IMR-90 (cell line): Measurements from ENCODE around the gene GADL1. TPM values are rescaled to one million over a fixed set of nuclear protein-coding genes. Genes with fewer than 3 reads are reported as not detected.

Source experiments
- ATAC-seq: fragments of 200-7000 bp; cut with Tn5 transposase; 2 replicates; pipeline ENCODE4 v1.9.1; 2020; ENCODE audit warnings: low read depth, mild to moderate bottlenecking, moderate library complexity
- BruUV-seq: library from RNA; stranded (reverse); fragments of 400-500 nt; replicated peaks from 2 replicates; lab custom pipeline; 2021; lab: Mats Ljungman, UMichigan
- CTCF ChIA-PET: fragments of 300-600 bp; formaldehyde crosslinking; extraction: SDS; loops from one replicate; lab custom pipeline; 2021; ENCODE audit warnings: antibody characterized with exemption; lab: Yijun Ruan, JAX
- POLR2A ChIA-PET: fragments of 300-600 bp; sonication (Branson Sonifier 250); formaldehyde crosslinking; loops from one replicate; lab custom pipeline; 2022; ENCODE audit warnings: antibody characterized with exemption; ENCODE audit not compliant: unreplicated experiment; lab: Charles Lee
- DNase-seq: peaks from one replicate; pipeline ENCODE4 v3.0.0; 2013
- H2AFZ ChIP-seq: replicated peaks from 2 replicates; pipeline ENCODE3; 2013; ENCODE audit warnings: low read length, mild to moderate bottlenecking; ENCODE audit not compliant: poor library complexity
- H2AK5ac ChIP-seq: 2 replicates; pipeline ENCODE4 v1.6.1; 2013; ENCODE audit warnings: low read depth, low read length, inconsistent platforms
- H2AK9ac ChIP-seq: replicated peaks from 2 replicates; pipeline ENCODE3; 2013; ENCODE audit warnings: mild to moderate bottlenecking, low read depth, low read length, moderate library complexity; ENCODE audit not compliant: poor library complexity
- H2BK120ac ChIP-seq: 2 replicates; pipeline ENCODE4 v1.6.1; 2013; ENCODE audit warnings: low read depth, low read length, inconsistent platforms
- H2BK15ac ChIP-seq: 3 replicates; pipeline ENCODE4 v1.6.1; 2013; ENCODE audit warnings: low read depth, low read length, inconsistent platforms
- H2BK20ac ChIP-seq: 2 replicates; pipeline ENCODE4 v1.6.1; 2013; ENCODE audit warnings: low read depth, mild to moderate bottlenecking, inconsistent platforms, low read length, moderate library complexity
- H2BK5ac ChIP-seq: 2 replicates; pipeline ENCODE4 v1.6.1; 2013; ENCODE audit warnings: mild to moderate bottlenecking, low read depth, low read length, inconsistent platforms; ENCODE audit not compliant: poor library complexity, severe bottlenecking
- H3K14ac ChIP-seq: replicated peaks from 2 replicates; pipeline ENCODE4 v1.6.1; 2013; ENCODE audit warnings: low read depth, low read length, inconsistent platforms
- H3K18ac ChIP-seq: 2 replicates; pipeline ENCODE4 v1.6.1; 2013; ENCODE audit warnings: low read depth, low read length, control low read depth
- H3K23ac ChIP-seq: 2 replicates; pipeline ENCODE4 v1.6.1; 2013; ENCODE audit warnings: low read depth, low read length, inconsistent platforms
- H3K27ac ChIP-seq: 2 replicates; pipeline ENCODE4 v1.5.1; 2013; ENCODE audit warnings: mild to moderate bottlenecking, control low read depth, low read length; ENCODE audit not compliant: insufficient read depth
- H3K27me3 ChIP-seq: 2 replicates; pipeline ENCODE4 v1.6.1; 2013; ENCODE audit warnings: low read length; ENCODE audit not compliant: control insufficient read depth, insufficient read depth
- H3K36me3 ChIP-seq: 2 replicates; pipeline ENCODE4 v1.6.1; 2013; ENCODE audit warnings: low read length, mixed read lengths; ENCODE audit not compliant: control insufficient read depth, insufficient read depth
- H3K4ac ChIP-seq: 2 replicates; pipeline ENCODE4 v1.6.1; 2013; ENCODE audit warnings: low read depth, low read length, inconsistent platforms
- H3K4me1 ChIP-seq: 2 replicates; pipeline ENCODE4 v1.6.1; 2013; ENCODE audit warnings: low read length, mixed read lengths; ENCODE audit not compliant: control insufficient read depth, insufficient read depth
- H3K4me2 ChIP-seq: 2 replicates; pipeline ENCODE4 v1.6.1; 2013; ENCODE audit warnings: low read depth, mild to moderate bottlenecking, control low read depth, low read length, moderate library complexity
- H3K4me3 ChIP-seq: 2 replicates; pipeline ENCODE4 v1.5.1; 2013; ENCODE audit warnings: low read depth, mild to moderate bottlenecking, control low read depth, low read length, moderate library complexity; ENCODE audit not compliant: insufficient read depth
- H3K56ac ChIP-seq: 2 replicates; pipeline ENCODE4 v1.6.1; 2013; ENCODE audit warnings: low read length, inconsistent platforms; ENCODE audit not compliant: insufficient read depth; ENCODE audit errors: extremely low read depth
- H3K79me1 ChIP-seq, 2 experiments: 2 replicates each; pipeline ENCODE4 v1.6.1; 2013; ENCODE audit warnings: low read length in 2 of 2, inconsistent platforms in 1 of 2, low read depth in 1 of 2
- H3K9ac ChIP-seq: 2 replicates; pipeline ENCODE4 v1.6.1; 2013; ENCODE audit warnings: low read depth, low read length, control low read depth
- H3K9me1 ChIP-seq: 2 replicates; pipeline ENCODE4 v1.6.1; 2013; ENCODE audit warnings: low read length, inconsistent platforms; ENCODE audit not compliant: insufficient read depth
- H3K9me3 ChIP-seq: 2 replicates; pipeline ENCODE4 v1.6.1; 2013; ENCODE audit warnings: low read length; ENCODE audit not compliant: control insufficient read depth, insufficient read depth
- H4K20me1 ChIP-seq: 2 replicates; pipeline ENCODE4 v1.6.1; 2013; ENCODE audit warnings: low read length, inconsistent platforms; ENCODE audit not compliant: insufficient read depth
- H4K5ac ChIP-seq: 2 replicates; pipeline ENCODE4 v1.6.1; 2013; ENCODE audit warnings: mild to moderate bottlenecking, low read depth, low read length, control low read depth
- H4K8ac ChIP-seq, 2 experiments: 2 replicates each; pipeline ENCODE4 v1.6.1; 2013; ENCODE audit warnings: low read depth in 2 of 2, low read length in 2 of 2, control low read depth in 1 of 2, inconsistent platforms in 1 of 2
- H4K91ac ChIP-seq: 2 replicates; pipeline ENCODE4 v1.6.1; 2013; ENCODE audit warnings: low read depth, low read length, inconsistent platforms; ENCODE audit not compliant: insufficient read depth
- BHLHE40 ChIP-seq: fragments of 150-350 bp; IDR thresholded peaks from 2 replicates; pipeline ENCODE4 v1.6.1; 2016; ENCODE audit warnings: mild to moderate bottlenecking, low read depth, low read length
- CEBPB ChIP-seq: IDR thresholded peaks from 2 replicates; pipeline ENCODE4 v1.6.1; 2012; ENCODE audit warnings: low read depth, low read length, improper control_type of control experiment
- CHD1 ChIP-seq: IDR thresholded peaks from 2 replicates; pipeline ENCODE4 v1.6.1; 2012; ENCODE audit warnings: low read depth, low read length, improper control_type of control experiment
- CTCF ChIP-seq: conservative IDR thresholded peaks from 2 replicates; pipeline ENCODE4 v1.5.1; 2012; ENCODE audit warnings: mild to moderate bottlenecking, low read depth, low read length, improper control_type of control experiment
- ELK1 ChIP-seq: fragments of 150-350 bp; IDR thresholded peaks from 2 replicates; pipeline ENCODE4 v1.6.1; 2016; ENCODE audit warnings: low read depth, mild to moderate bottlenecking, low read length, moderate library complexity, borderline replicate concordance
- FOS ChIP-seq: fragments of 150-350 bp; IDR thresholded peaks from 2 replicates; pipeline ENCODE4 v1.6.1; 2016; ENCODE audit warnings: low read depth, low read length
- MAFK ChIP-seq: IDR thresholded peaks from 2 replicates; pipeline ENCODE4 v1.6.1; 2012; ENCODE audit warnings: low read depth, low read length, improper control_type of control experiment
- MAZ ChIP-seq: IDR thresholded peaks from 2 replicates; pipeline ENCODE4 v1.6.1; 2012; ENCODE audit warnings: low read depth, mild to moderate bottlenecking, low read length, improper control_type of control experiment, moderate library complexity, borderline replicate concordance
- MXI1 ChIP-seq: IDR thresholded peaks from 2 replicates; pipeline ENCODE4 v1.6.1; 2012; ENCODE audit warnings: low read depth, mild to moderate bottlenecking, low read length, moderate library complexity, borderline replicate concordance
- NFE2L2 ChIP-seq: fragments of 150-350 bp; IDR thresholded peaks from 2 replicates; pipeline ENCODE4 v1.6.1; 2016; ENCODE audit warnings: low read depth, mild to moderate bottlenecking, low read length
- POLR2A ChIP-seq: IDR thresholded peaks from 2 replicates; pipeline ENCODE4 v1.6.1; 2012; ENCODE audit warnings: mild to moderate bottlenecking, low read depth, low read length
- RAD21 ChIP-seq: IDR thresholded peaks from 2 replicates; pipeline ENCODE4 v1.6.1; 2012; ENCODE audit warnings: low read length, improper control_type of control experiment
- RFX5 ChIP-seq: IDR thresholded peaks from 2 replicates; pipeline ENCODE4 v1.8.0; 2012; ENCODE audit warnings: low read depth, mild to moderate bottlenecking, low read length, moderate library complexity
- SMC3 ChIP-seq: fragments of 150-350 bp; IDR thresholded peaks from 2 replicates; pipeline ENCODE4 v1.6.1; 2016; ENCODE audit warnings: low read depth, mild to moderate bottlenecking, antibody characterized with exemption, low read length, moderate library complexity
- USF2 ChIP-seq: fragments of 150-350 bp; IDR thresholded peaks from 2 replicates; pipeline ENCODE4 v1.6.1; 2017; ENCODE audit warnings: mild to moderate bottlenecking, antibody characterized with exemption, low read length, low read depth
- WGBS, 2 experiments: methylation state at CpG; one replicate each; pipeline versions ENCODE4 v1.1.5 to v1.1.7; 2013; ENCODE audit warnings: missing lambda C conversion rate in 2 of 2; ENCODE audit not compliant: insufficient read length in 1 of 2; ENCODE audit errors: extremely low coverage in 2 of 2; 5-methylcytosine and 5-hydroxymethylcytosine counted together
- dilution Hi-C: fragments of 300-500 bp; cut with HindIII; formaldehyde crosslinking; loops from one replicate; pipeline ENCODE4 v1.14.3; 2018; ENCODE audit warnings: low sequenced_read_pairs; ENCODE audit not compliant: unreplicated experiment
- in situ Hi-C: fragments of 300-500 bp; cut with MboI; formaldehyde crosslinking; loops from 3 replicates; pipeline ENCODE4 v1.14.3; 2019; ENCODE audit warnings: low sequenced_read_pairs, inconsistent platforms, mixed read lengths
- intact Hi-C: fragments of 100-400 bp; cut with micrococcal nuclease; formaldehyde crosslinking; loops from 2 replicates; pipeline ENCODE4 v1.10.0; 2022
- polyA plus RNA-seq, 3 experiments: library from polyadenylated mRNA; depleted of rRNA; stranded (reverse); fragments of >200 nt; gene quantifications; 2 replicates each; pipeline ENCODE4 v1.2.3, GENCODE V29; 2012; ENCODE audit warnings: low replicate concordance in 1 of 3
- total RNA-seq: library from RNA; depleted of rRNA; stranded (reverse); fragments of >200 nt; gene quantifications from 2 replicates; pipeline ENCODE4 v1.2.3, GENCODE V29; 2012

The GADL1 gene
- total and polyA plus RNA-seq, 2 of the 4 experiments (the other 2 are of a cell fraction), result not detected

- Histone ChIP-seq H3K27me3 (no peaks in the 10 kb centered on the region), H4K20me1 (no peaks in the 10 kb centered on the region), H2BK120ac (no peak overlapping the region), H4K91ac (no peak overlapping the region), H4K5ac (no peak overlapping the region), H2BK15ac (no peak overlapping the region), H4K8ac (no peak overlapping the region), H3K4ac (no peak overlapping the region), H2BK5ac (no peak overlapping the region), H2BK20ac (no peak overlapping the region), H3K9me3 (no peaks in the 10 kb centered on the region), H3K4me3 (no peak overlapping the region), H2AK9ac (no peak overlapping the region), H3K27ac (no peak overlapping the region), H3K79me1 (peaks cover 5 to 6% of the 10 kb centered on the region in 2 experiments; a peak in 1 of 4 replicates), H3K56ac (no peak overlapping the region), H2AFZ (no peak overlapping the region), H3K23ac (no peak overlapping the region), H3K9ac (no peak overlapping the region), H3K4me1 (no peaks in the 10 kb centered on the region; the same call in 1 of the 2 replicates), H3K9me1 (no peaks in the 10 kb centered on the region), H3K36me3 (peaks cover 17% of the 10 kb centered on the region), H3K14ac (no peak overlapping the region), H3K18ac (no peak overlapping the region), H3K4me2 (no peak overlapping the region), H2AK5ac (no peak overlapping the region)
- ChIA-PET POLR2A (no interaction called here), CTCF (no interaction called here)
- BruUV-seq, result no TSS peak
- dilution Hi-C loops, result no loop called here
- in situ Hi-C loops, result loop anchor here (5.0 to 10.0 kb wide), 2 partner anchors 588 to 661 kb away; no protein-coding TSS in a partner anchor
- no peak for ATAC-seq
- intact Hi-C loops, result no loop called here
- DNase-seq, result no peak
- WGBS, 2 experiments, result no CpG with 5 or more reads among the region's 6 CpGs
- TF ChIP-seq MXI1, result no peak
- TF ChIP-seq MAZ, result no peak
- TF ChIP-seq MAFK, result no peak
- no peak for TF ChIP-seq USF2
- TF ChIP-seq CTCF, result no peak
- TF ChIP-seq RFX5, result no peak
- no peak for TF ChIP-seq FOS
- no peak for TF ChIP-seq CEBPB
- TF ChIP-seq NFE2L2, result no peak
- TF ChIP-seq BHLHE40, result no peak
- TF ChIP-seq POLR2A, result no peak
- TF ChIP-seq CHD1, result no peak
- TF ChIP-seq SMC3, result no peak
- no peak for TF ChIP-seq ELK1
- TF ChIP-seq RAD21, result no peak
Measured at GRCh38 chr3:30695302-30696061, 199.0 kb downstream of the GADL1 start.
